G401.6 (cell line): ENCODE measurements around the gene DPH3.
A peak's percentile ranks its signal among the peaks of the same experiment; 100 is the strongest.

ENCODE experiments used
- FAIRE-seq: peaks from 2 replicates; lab custom pipeline; 2012; peaks lifted over from hg19 to GRCh38; lab: Jason Lieb, UNC

Gene DPH3

GRCh38 chr3:16254916-16255315, 9.8 kb downstream of the DPH3 start:
- no peak for FAIRE-seq

GRCh38 chr3:16253601-16254000, 11.1 kb downstream of the DPH3 start:
- FAIRE-seq: no peak

DNA sequence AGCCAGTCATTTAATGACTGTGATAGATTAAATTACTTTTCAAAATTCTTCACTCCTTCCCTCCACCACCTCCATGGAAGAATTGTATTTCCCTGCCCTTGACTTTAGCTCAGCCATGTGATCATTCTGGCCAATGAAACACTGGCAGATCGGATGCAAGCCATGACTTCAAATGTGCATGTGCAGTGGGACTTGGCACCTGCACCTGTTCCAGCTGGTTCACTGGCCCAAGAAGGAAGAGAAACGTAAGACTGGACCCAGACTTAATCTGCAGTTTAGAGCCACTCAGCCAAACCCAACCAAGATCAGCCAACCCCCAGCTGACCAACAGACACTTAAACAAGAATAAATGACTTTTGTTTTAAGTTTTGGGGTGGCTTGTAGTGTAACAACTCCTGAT, 11.8 kb downstream of the DPH3 start:
- FAIRE-seq: no peak

DNA sequence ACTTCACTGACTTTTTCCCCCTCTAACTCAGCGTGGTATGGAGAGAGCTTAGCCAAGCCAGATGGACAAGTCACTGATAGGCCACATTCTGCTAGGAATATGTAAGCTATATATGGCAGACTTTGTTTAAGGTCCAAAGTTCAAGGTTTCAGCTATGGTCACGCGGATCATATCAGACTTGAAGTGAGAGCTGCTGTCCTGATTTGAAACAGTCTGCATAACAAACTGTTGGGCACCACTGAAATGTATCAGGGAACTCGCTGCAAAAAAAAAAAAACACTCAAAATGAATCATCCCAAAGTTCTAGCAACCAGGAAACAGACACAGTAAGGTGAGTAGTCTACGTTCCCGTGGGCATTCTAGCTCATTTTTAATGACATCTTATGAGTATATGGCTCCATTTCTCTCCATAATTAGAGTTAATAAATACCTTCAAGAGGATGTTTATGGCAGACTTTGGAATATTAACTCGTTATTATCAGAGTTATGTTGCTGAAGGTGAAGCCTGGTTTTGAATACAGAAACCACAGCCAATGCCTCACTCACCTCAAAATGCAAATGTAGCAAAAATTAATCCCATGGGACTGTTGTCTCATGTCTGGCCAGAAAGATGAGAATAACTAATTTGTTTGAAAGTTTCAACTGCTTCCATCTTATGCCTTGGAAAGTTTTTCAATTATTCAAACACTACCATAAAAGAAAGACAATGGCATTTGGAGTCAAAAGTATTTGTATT, 12.3 kb downstream of the DPH3 start:
- no peak for FAIRE-seq

GRCh38 chr3:16251316-16252085, 13.2 kb downstream of the DPH3 start:
- FAIRE-seq: no peak

GRCh38 chr3:16249886-16250285, 14.9 kb downstream of the DPH3 start:
- FAIRE-seq: no peak

DNA sequence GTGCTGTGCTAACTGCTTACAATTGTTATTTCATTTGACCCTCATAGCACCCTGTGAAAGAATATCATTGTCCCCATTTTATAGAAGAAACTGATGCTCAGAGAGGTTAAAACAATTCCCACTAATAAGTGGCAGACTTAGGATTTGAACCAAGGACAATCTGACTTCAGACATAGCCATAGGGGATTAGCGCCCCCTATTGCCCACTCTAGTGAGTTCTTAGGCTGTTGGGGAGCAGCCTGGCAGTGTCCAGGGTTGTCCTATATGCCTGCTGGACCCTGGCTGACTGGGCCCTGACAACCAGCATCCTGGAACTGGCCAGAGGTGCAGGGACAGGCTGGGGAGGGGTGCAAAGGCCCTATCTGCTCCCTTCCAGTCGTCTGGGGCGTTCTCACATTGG, 15.4 kb downstream of the DPH3 start:
- FAIRE-seq: no peak

DNA sequence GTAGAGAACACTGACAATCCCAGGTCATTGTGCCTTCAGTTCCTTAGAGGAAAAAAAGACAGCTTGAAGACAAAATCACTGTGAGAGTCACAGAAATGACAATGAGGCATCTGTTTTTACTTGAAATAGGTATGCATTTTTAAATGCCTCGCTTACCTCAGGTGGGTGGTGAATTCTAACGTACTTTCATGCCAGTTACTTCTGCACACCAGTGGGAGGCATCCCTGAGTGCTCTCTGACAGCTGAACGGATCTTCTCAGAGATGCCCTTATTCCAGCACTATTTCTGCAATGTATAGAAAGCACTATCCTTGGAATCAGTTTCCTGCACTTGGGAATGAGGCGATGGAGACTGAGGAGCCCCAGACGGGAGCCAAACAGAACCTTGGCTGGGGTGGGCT, 16.2 kb downstream of the DPH3 start:
- FAIRE-seq: no peak

GRCh38 chr3:16247282-16248061, 17.3 kb downstream of the DPH3 start:
- FAIRE-seq: peak; percentile 3

GRCh38 chr3:16245609-16246008, 19.1 kb downstream of the DPH3 start:
- FAIRE-seq: no peak

GRCh38 chr3:16243706-16244490, 20.8 kb downstream of the DPH3 start:
- no peak for FAIRE-seq

DNA sequence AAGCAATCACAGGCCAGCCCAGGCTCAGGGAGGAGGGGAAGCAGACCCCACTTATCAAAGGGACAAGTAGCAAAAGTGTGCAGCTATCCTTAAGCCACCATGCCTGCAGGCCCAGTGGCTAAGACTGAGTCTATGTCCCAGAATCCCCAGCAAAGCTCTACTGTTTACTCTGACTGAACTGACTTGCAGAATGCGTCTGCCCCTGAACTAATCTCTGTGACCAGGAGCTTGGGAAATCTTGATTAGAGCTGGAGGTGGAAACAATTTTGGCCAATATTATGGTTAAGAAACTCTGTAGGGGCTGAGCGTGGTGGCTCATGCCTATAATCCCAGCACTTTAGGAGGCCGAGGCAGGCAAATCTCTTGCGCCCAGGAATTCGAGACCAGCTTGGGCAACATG, 22.6 kb downstream of the DPH3 start:
- FAIRE-seq: no peak

DNA sequence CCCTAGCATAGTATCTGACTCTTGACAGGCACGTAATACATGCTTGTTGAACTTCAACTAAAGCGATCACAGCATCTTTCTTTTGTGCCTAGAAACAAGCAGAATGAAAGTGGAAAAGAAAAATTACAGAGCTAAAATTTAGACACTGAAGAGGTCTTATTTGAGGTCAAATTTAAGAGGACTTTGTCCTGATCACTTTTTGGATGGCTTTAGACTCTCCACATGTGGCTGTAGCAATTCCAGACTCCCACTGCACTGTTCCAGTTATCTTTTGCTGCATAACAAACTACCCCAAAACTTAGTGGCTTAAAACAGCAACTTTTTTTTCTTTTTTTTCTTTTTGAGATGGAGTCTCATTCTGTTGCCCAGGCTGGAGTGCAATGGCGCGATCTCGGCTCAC, 23.5 kb downstream of the DPH3 start:
- FAIRE-seq: no peak

DNA sequence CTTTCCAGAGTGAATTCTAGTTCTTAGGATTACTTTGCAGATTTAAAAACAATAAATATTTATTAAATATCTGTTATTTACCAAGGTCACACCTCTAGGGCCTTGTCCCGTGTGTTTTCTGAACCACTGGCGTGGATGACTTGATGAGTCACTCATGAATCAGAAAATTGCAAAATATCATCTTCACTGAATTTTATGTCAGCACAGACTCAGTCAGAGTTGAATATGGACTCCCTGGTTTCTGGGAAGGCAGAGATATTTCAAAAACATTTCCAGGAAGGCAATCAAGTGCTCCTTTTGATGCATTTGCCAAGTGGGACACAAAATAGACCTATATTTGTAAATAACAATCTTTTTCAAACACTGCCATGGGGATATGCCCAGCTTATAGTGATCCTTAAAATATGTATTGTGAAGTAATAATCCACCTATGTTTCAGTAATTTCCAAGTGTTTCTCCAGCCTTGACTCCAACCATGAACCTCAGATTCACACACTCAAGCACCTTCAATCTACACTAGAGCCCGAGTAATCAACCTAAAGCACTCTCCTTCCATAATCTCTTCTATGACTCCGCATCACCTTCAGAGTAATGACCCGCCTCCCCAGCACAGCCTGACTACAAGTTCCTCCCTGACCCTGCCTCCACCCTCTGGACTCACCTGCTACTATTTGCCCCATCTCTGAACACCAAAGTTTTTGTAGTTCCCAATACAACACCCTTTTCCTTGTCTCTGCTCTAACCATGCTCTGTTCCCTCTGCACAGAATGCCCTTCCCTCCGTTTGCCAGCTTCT, 24.3 kb downstream of the DPH3 start:
- no peak for FAIRE-seq

DNA sequence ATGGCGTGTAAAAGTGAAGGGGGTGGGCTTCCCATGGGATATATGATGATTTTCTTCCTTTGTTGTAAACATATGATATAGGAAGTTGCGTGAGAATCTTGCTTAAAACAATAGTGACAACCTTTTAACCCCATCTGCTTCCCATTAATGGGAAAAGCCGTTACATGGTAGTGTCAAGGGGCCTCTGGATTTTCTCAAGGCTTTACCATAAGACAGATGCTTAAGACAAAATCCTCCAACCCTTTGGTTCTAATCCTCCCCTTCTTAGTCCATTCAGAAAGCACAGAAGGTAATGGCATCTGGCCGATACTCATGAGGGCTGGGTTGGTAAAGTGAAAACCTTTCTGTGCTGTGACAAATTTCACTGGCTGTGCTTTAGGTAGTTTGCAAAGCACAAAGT, 25.0 kb downstream of the DPH3 start:
- FAIRE-seq: no peak

DNA sequence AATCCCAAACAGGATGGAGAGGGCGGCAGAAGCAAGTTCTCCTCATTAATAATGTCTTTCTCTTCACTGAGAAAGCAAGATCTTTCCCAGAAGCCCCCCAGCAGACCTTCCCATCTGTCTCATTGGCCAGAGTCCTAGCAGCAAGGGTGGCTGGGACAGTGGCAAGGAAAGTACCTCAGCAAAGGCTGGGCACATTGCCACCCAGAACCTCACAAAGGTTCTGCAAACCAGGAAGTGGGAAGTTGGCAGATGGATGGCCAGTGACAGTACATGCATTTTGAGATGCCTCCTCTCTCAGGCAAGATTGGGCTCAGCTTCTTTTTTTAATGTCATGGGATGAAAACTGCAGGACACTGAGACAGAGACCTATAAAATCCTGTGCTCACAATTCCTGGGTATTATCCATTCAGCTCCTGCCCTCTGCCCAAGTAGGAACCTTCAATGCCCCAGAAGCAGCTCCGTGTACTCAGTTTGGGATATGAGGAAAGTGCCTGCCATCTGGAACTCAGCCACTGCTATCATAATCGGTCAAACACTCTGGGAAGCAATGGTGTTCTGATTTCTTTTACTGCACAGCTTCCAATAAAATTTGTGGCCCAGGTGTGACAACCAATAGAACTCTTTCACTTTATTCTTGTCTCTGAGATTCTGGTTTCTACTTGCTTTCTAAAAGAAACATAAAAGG, 25.5 kb downstream of the DPH3 start:
- FAIRE-seq: no peak

- FAIRE-seq: no peak
Observed at GRCh38 chr3:16236856-16237393, 27.8 kb downstream of the DPH3 start.

DNA sequence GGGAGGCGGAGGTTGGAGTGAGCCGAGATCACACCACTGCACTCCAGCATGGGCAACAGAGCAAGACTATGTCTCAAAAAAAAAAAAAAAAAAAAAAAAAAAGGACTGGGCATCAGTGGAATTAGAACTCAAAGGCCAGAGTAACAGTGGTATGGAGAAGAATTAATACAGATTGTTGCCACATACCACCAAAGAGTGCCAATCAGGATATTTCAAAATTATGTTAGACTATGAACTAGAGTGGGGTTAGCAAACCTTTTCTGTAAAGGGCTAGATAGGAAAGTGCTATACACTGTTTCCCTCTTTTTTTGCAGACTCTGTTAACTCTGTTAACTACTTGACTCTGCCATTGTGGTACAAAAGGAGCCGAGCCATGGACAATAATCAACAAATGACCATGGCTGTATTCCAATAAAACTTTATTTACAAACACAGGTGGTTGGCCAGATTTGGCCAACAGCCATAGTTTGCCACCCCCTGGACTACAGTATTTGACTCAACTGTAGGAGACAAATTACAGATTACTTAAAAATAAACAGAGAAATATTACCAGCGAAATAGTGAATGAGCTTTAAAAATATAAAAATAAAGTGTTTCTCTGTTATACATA, 28.6 kb downstream of the DPH3 start:
- FAIRE-seq: no peak

- no peak for FAIRE-seq
Observed at GRCh38 chr3:16234281-16234680, 30.5 kb downstream of the DPH3 start.

DNA sequence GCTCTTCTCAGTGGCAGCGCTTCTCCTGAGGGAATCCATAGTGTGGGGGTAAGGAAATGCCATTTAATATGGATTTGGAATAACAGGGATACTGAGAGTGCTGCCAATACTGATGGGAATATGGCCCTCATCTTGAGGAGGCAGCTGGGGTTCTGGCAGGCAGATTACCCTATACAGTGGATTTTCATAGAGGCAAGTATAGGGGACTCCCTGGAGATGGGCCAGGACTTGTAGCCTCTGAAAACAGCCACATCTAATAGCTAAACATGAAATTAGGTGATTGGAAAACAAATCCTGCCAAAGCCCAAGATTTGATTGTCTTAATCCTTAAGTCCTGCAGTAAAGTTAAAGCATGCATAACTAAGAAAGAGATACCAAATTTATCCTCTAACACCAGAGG, 30.9 kb downstream of the DPH3 start:
- no peak for FAIRE-seq
